HG02610 (cell line): ENCODE data around the gene CREB3L1.

Source experiments
- ATAC-seq: cut with Tn5 transposase; IDR thresholded peaks from one replicate; pipeline ENCODE4 v1.9.1; 2021; ENCODE audit warnings: mild to moderate bottlenecking, moderate library complexity; ENCODE audit not compliant: unreplicated experiment

CREB3L1 gene

GRCh38 chr11:46342239-46342638 lies 64.8 kb downstream of the CREB3L1 start:
- ATAC-seq = no peak

- ATAC-seq = no peak
Measured at GRCh38 chr11:46343520-46343919, 66.1 kb downstream of the CREB3L1 start.

GRCh38 chr11:46345131-46345597 lies 67.7 kb downstream of the CREB3L1 start:
- ATAC-seq = no peak

- ATAC-seq = no peak
Measured at GRCh38 chr11:46345881-46346484, 68.5 kb downstream of the CREB3L1 start.

- peak; percentile 56 for ATAC-seq
Measured at GRCh38 chr11:46346886-46347636, 69.6 kb downstream of the CREB3L1 start, which contains the start of gene DGKZ. Gene DGKZ, plus strand, starts transcription at chr11:46347463. Its CDS starts 197 bp downstream, at chr11:46347660.

GRCh38 chr11:46347637-46348311 lies 70.3 kb downstream of the CREB3L1 start:
- ATAC-seq = no peak

- no peak for ATAC-seq
Measured at GRCh38 chr11:46348566-46349401, 71.3 kb downstream of the CREB3L1 start.

GRCh38 chr11:46350695-46351094 lies 73.2 kb downstream of the CREB3L1 start:
- no peak for ATAC-seq

GRCh38 chr11:46351148-46351547 lies 73.7 kb downstream of the CREB3L1 start:
- ATAC-seq = no peak

GRCh38 chr11:46351606-46352005 lies 74.1 kb downstream of the CREB3L1 start:
- ATAC-seq = no peak

- no peak for ATAC-seq
Measured at GRCh38 chr11:46352063-46352841, 74.8 kb downstream of the CREB3L1 start.

- no peak for ATAC-seq
Measured at GRCh38 chr11:46353698-46354097, 76.2 kb downstream of the CREB3L1 start.

- ATAC-seq = no peak
Measured at GRCh38 chr11:46356924-46357482, 79.5 kb downstream of the CREB3L1 start.

- no peak for ATAC-seq
Measured at GRCh38 chr11:46357483-46357936, 80.0 kb downstream of the CREB3L1 start.

GRCh38 chr11:46359953-46360352 lies 82.5 kb downstream of the CREB3L1 start:
- no peak for ATAC-seq

- ATAC-seq = peak; percentile 15
Measured at GRCh38 chr11:46360878-46361277, 83.4 kb downstream of the CREB3L1 start.

GRCh38 chr11:46361283-46362155 lies 84.1 kb downstream of the CREB3L1 start:
- ATAC-seq = peak; percentile 91

GRCh38 chr11:46362156-46363030 lies 84.9 kb downstream of the CREB3L1 start:
- no peak for ATAC-seq
